AG09309 (cell line): ENCODE measurements around the gene ARL2.

Source experiments
- DNase-seq: peaks from one replicate; pipeline ENCODE4 v3.0.0-alpha.2; 2010; ENCODE audit warnings: low read depth
- H3K4me3 ChIP-seq: 2 replicates; pipeline ENCODE4 v1.5.1; 2011; ENCODE audit warnings: mild to moderate bottlenecking, low read depth, low read length, moderate library complexity; ENCODE audit not compliant: control insufficient read depth
- TF ChIP-seq, protein P1 (sequence below): IDR thresholded peaks from 2 replicates; pipeline ENCODE4 v1.5.1; 2011; ENCODE audit warnings: mild to moderate bottlenecking, low read depth, low read length, inconsistent platforms; ENCODE audit not compliant: insufficient read depth, control insufficient read depth; ENCODE audit errors: missing control alignments

The ARL2 gene

DNA sequence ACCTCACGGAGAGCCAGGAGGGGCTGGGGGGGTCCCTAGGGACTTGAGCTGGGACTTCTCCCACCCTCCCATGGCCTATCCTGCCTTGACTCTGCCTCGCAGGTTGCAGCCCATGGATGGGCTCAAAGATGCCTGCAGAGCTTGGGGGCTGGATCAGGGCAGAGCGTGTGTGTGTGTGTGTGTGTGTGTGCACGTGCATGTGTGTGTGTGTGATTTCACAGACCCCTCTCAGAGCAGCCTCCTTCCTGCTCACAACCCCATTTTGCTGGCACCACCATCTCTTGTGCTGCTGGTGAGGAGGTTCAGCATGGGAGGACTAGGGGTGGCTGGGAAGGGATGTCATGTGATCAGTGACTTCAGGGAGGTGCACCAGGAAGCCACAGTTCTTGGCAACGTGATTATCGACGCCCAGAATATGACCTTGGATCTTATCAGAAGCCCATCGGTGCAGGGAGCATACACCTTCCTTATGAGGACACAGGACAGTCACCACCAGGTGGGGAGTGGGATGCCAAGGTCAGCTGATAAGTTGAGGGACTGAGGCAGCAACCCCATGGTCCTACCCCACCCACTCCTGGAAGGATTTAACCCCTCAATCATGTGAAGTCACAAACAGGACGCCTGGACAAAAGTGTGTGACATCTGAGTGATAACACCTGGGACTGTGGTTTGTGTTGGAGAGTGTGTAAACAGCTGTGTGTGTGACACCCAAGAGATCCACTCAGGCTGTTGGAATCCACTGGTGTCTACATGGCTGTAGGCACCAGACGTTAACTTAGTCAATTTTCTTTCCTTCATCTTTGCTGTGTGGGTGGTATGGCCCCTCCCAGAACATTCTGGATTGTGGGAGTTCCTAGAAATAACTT is 46.2 kb downstream of the ARL2 start:
- DNase-seq, result no peak
- H3K4me3 ChIP-seq, result no peak overlapping the region
- TF ChIP-seq, protein P1, sequence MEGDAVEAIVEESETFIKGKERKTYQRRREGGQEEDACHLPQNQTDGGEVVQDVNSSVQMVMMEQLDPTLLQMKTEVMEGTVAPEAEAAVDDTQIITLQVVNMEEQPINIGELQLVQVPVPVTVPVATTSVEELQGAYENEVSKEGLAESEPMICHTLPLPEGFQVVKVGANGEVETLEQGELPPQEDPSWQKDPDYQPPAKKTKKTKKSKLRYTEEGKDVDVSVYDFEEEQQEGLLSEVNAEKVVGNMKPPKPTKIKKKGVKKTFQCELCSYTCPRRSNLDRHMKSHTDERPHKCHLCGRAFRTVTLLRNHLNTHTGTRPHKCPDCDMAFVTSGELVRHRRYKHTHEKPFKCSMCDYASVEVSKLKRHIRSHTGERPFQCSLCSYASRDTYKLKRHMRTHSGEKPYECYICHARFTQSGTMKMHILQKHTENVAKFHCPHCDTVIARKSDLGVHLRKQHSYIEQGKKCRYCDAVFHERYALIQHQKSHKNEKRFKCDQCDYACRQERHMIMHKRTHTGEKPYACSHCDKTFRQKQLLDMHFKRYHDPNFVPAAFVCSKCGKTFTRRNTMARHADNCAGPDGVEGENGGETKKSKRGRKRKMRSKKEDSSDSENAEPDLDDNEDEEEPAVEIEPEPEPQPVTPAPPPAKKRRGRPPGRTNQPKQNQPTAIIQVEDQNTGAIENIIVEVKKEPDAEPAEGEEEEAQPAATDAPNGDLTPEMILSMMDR, result no peak

DNA sequence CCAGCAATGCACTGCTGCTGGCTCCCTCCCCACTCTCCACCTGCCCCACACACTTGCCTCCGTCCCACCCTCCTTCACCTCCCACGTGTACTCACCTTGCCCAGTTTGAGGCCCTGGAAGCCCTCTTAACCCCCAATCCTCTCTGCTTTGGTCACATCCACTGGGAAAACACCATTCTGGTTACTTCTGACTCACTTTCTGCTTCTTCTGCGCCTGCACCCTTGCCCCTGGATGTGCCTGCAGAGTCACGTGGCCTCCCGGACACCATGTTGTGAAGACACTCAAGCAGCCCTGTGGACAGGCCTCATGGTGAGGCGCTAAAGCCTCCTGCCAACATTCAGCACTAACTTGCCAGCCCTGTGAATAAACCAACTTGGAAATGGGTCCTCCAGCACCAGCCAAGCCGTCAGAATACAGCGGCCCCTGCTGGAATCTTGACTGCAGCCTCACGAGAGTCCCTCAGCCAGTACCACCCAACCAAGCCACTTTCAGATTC is 47.0 kb downstream of the ARL2 start:
- TF ChIP-seq, protein P1, result peak; percentile 24
- H3K4me3 ChIP-seq, result no peak overlapping the region
- DNase-seq, result no peak

DNA sequence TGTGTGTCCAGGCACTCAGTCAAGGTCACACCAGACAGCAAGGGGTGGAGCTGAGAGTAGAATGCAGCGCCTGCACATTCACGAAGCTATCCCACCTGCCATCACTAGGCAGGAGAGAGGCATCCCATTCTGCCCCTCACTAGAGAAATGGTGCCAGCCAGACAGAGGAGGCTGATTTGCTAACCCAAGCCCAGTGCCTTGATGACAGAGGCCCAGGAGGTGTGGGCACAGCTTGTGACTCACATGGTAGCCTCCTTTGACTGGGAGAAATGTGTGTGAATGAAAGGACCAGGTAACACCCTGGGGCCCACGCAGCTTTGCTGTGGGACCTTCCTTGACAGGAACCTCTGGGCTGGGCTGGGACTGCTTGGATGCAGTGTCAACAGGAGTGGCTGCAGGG is 49.6 kb downstream of the ARL2 start:
- H3K4me3 ChIP-seq, result no peak overlapping the region
- TF ChIP-seq, protein P1, result no peak
- DNase-seq, result no peak

DNA sequence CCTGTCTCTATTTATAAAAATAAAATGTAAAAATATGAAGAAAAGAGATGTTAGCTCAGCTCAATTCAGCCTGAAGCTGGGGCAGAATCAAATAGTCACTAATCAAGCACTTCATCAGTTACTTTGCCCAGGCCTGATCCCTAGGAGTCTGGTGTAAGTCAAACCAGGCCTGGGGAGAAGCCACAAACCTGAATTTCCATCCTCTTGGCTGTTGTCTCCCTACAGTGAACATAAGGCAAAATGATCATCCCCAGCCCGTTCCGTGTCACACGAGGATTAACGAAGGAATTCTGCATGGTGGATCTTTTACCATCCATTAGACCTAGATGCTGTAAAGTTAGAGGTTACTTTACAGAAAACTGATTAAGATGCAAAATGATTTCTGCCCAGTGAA is 50.9 kb downstream of the ARL2 start:
- TF ChIP-seq, protein P1, result no peak
- no peak overlapping the region for H3K4me3 ChIP-seq
- DNase-seq, result no peak

DNA sequence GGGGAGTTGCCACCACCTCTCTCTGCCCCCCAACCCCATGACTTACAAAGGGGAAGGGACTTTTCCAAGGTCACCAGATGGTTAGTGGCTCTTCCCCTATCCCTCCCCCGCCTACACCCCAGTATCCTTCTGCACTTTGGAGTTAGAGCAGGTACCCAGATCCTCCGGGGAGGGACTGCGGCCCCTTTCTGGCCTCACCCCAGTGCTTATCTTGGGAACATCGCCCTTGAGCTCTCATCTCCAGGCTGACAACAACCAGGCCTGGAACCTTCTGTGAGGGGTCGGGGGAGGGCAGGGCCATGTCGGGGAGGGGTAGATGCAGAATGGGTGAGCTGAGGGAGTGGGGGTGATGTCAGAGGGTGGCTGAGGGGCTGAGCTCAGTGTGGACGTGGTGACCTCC is 51.9 kb downstream of the ARL2 start:
- DNase-seq, result no peak
- H3K4me3 ChIP-seq, result no peak overlapping the region
- TF ChIP-seq, protein P1, result no peak

DNA sequence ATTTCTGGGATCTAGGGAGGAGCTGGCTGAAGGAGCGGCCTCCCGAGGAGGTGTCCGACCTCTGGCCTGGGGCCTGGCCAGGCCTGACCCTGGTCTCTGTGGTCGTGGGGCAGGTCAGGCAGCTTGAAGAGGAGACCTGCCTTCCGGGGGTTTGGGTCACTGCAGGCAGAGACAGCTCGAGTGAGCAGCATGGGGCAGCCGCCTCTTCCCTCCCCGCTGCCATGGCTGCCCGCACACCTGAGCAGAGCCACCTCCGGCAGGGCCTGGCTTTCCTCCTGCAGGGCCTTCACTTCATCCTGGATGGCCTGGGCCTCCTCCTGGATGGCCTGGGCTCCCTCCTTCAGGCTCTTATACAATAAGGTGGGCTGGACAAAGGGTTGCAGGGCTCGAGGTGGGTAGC is 52.4 kb downstream of the ARL2 start:
- DNase-seq, result no peak
- TF ChIP-seq, protein P1, result no peak
- H3K4me3 ChIP-seq, result no peak overlapping the region

DNA sequence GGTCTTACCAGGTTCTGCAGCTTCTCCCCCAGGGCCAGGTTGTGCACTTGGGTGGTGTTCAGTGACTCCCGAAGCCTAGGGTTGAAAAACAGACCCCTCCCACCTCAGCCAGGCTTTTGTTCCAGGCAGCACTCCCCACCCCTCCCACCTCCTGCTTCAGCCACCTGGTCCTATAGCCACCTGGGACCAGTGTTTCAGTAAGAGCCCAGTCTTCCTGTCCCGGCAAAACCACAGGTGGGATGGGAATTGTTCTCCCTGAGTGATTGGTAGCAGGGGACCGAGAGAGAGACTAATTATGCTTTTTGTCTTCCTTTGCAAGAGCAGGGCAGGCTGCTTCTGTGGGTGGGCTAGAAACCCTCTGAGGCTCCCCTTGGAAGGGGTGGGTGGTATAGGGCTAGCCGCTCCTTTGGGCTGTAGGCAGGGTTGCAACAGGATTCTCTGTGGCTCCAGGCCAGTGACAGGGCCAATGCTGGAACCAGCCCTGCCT is 52.9 kb downstream of the ARL2 start:
- TF ChIP-seq, protein P1, result no peak
- no peak for DNase-seq

More for the DNA sequence above, 52.9 kb downstream of the ARL2 start:
- H3K4me3 ChIP-seq, result no peak overlapping the region
